B cell (primary cell): ENCODE data around the gene TTC38.

Source experiments
- CTCF ChIP-seq: fragments of 200-600 bp; IDR thresholded peaks from one replicate; pipeline ENCODE4 v1.8.0; 2022; ENCODE audit warnings: antibody characterized with exemption, mild to moderate bottlenecking
- EZH2 ChIP-seq: IDR thresholded peaks from 2 replicates; pipeline ENCODE4 v1.6.1; 2012; ENCODE audit warnings: borderline replicate concordance, low read depth, mild to moderate bottlenecking, moderate library complexity, low read length; ENCODE audit not compliant: insufficient read depth, poor library complexity, severe bottlenecking

- TF ChIP-seq CTCF (no peak), EZH2 (no peak)
Observed at GRCh38 chr22:46323162-46323561, 55.4 kb downstream of the TTC38 start.
